Testis (tissue), 2 donors: ENCODE results near the gene NRN1L.

Source experiments
- CTCF ChIP-seq, 3 experiments: fragments of 450-650 bp in 2 of 3; fragments of 200-600 bp in 1 of 3; sonication (generic) in 1 of 3; IDR thresholded peaks; one replicate each; pipeline ENCODE4 v1.5.1; 2016 to 2019; ENCODE audit warnings: antibody characterized with exemption in 3 of 3, mild to moderate bottlenecking in 2 of 3, moderate library complexity in 1 of 3
- POLR2A ChIP-seq: fragments of 450-650 bp; IDR thresholded peaks from one replicate; pipeline ENCODE4 v1.6.1; 2017; ENCODE audit warnings: antibody characterized with exemption, mild to moderate bottlenecking, moderate library complexity

- TF ChIP-seq POLR2A (no peak), CTCF (IDR thresholded peaks at IDR 0.05) (no peak)
These were observed 47.8 kb downstream of the NRN1L start for GRCh38 chr16:67932462-67932840.
